ENCODE measurements around the gene ARRDC4. TPM values are rescaled to one million over a fixed set of nuclear protein-coding genes. Genes with fewer than 3 reads are reported as not detected.

The ARRDC4 gene
- total and polyA plus RNA-seq, 9 of the 15 experiments (the other 6 are each of a cell fraction or from before 2014, with no cell fraction given), result 4.3 to 16.1 (median 14.4) TPM

GRCh38 chr15:97993310-97993738 is 32.8 kb downstream of the ARRDC4 start (continued):
- TF ChIP-seq DNMT1 (IDR thresholded peaks at IDR 0.05) (no peak), MECOM (CRISPR knock-in tag; IDR thresholded peaks at IDR 0.05) (no peak), ZMIZ1 (IDR thresholded peaks at IDR 0.05; ENCODE audit: low read depth in 2 of 2, low read length in 2 of 2) (peak in 1 of 2 experiments; percentile 70; a peak in 2 of 4 replicates), ILF3 (IDR thresholded peaks at IDR 0.05; ENCODE audit: borderline replicate concordance) (no peak), ZEB2 (IDR thresholded peaks at IDR 0.05) (no peak), ZSCAN29 (IDR thresholded peaks at IDR 0.05) (no peak), ZNF445 (CRISPR knock-in tag; IDR thresholded peaks at IDR 0.05; ENCODE audit: low read depth) (no peak), HDAC3 (IDR thresholded peaks at IDR 0.05; ENCODE audit: borderline replicate concordance, partially characterized antibody) (peak; percentile 77), ZFP30 (CRISPR knock-in tag; IDR thresholded peaks at IDR 0.05; ENCODE audit: borderline replicate concordance) (no peak), CUX1 (CRISPR knock-in tag; IDR thresholded peaks at IDR 0.05) (no peak), ZNF174 (CRISPR knock-in tag; IDR thresholded peaks at IDR 0.05) (no peak), GTF2A2 (tag; IDR thresholded peaks at IDR 0.05) (no peak), E2F8 (IDR thresholded peaks at IDR 0.05; ENCODE audit: low read depth, partially characterized antibody) (no peak), FOSL1 (tag; conservative IDR thresholded peaks at IDR 0.05) (peak; percentile 98), POLR2AphosphoS5 (IDR thresholded peaks at IDR 0.05; ENCODE audit: control insufficient read depth, insufficient read depth, low read depth, low read length) (peak; percentile 76; the same call in 1 of the 2 replicates), MBD2 (IDR thresholded peaks at IDR 0.05; ENCODE audit: borderline replicate concordance, low read depth) (peak; percentile 55), BRD4 (IDR thresholded peaks at IDR 0.05) (no peak)
